Measurements from ENCODE around the gene VSTM4. TPM values are rescaled to one million over a fixed set of nuclear protein-coding genes. Genes with fewer than 3 reads are reported as not detected.

The VSTM4 gene
- total RNA-seq, 1 experiment from 2014 or later = 0.07 TPM

DNA sequence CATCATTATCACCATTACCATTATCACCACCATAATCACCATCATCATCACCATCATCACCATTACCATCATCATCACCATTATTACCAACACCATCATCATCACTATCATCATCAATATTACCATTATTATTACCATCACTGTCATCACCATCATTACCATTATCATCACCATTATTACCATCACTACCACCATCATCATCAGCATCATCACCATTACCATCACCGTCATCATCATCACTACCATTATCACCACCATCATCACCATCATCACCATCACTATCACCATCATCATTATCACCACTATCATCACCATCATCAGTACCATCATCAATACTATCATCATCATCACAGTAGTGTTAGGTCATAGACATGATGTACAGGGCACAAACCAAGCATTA is 81.4 kb downstream of the VSTM4 start:
- no peak for TF ChIP-seq SIN3A (IDR thresholded peaks at IDR 0.05; ENCODE audit: low read depth)
- no peak for TF ChIP-seq ZFX (IDR thresholded peaks at IDR 0.05)
- TF ChIP-seq, protein P1, sequence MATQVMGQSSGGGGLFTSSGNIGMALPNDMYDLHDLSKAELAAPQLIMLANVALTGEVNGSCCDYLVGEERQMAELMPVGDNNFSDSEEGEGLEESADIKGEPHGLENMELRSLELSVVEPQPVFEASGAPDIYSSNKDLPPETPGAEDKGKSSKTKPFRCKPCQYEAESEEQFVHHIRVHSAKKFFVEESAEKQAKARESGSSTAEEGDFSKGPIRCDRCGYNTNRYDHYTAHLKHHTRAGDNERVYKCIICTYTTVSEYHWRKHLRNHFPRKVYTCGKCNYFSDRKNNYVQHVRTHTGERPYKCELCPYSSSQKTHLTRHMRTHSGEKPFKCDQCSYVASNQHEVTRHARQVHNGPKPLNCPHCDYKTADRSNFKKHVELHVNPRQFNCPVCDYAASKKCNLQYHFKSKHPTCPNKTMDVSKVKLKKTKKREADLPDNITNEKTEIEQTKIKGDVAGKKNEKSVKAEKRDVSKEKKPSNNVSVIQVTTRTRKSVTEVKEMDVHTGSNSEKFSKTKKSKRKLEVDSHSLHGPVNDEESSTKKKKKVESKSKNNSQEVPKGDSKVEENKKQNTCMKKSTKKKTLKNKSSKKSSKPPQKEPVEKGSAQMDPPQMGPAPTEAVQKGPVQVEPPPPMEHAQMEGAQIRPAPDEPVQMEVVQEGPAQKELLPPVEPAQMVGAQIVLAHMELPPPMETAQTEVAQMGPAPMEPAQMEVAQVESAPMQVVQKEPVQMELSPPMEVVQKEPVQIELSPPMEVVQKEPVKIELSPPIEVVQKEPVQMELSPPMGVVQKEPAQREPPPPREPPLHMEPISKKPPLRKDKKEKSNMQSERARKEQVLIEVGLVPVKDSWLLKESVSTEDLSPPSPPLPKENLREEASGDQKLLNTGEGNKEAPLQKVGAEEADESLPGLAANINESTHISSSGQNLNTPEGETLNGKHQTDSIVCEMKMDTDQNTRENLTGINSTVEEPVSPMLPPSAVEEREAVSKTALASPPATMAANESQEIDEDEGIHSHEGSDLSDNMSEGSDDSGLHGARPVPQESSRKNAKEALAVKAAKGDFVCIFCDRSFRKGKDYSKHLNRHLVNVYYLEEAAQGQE (IDR thresholded peaks at IDR 0.05; ENCODE audit: low read depth) = no peak
- no peak for TF ChIP-seq POLR2A (IDR thresholded peaks at IDR 0.05; ENCODE audit: borderline replicate concordance, extremely low read depth, insufficient read depth, insufficient read length)
- DNase-seq (ENCODE audit: low read depth, low spot score) (no peak), ATAC-seq (no peak)
- BruUV-seq (replicated peaks) = no TSS peak
- RAD21 ChIA-PET (ENCODE audit: low non-redundant PET in 1 of 2, low total read pairs in 2 of 2, uncharacterized antibody in 2 of 2, unreplicated experiment in 2 of 2) = no interaction called here
- Histone ChIP-seq H4K20me1 (ENCODE audit: insufficient read depth) (no peaks in the 10 kb centered on the region), H3K4me3 (replicated peaks in 1 of 2; ENCODE audit: low read depth in 1 of 2, low read length in 2 of 2) (no peak overlapping the region), H3K36me3 (ENCODE audit: control insufficient read depth in 1 of 2, insufficient read depth in 2 of 2, low read length in 2 of 2) (no peaks in the 10 kb centered on the region), H3K27me3 (ENCODE audit: insufficient read depth, low read length) (peaks cover 5% of the 10 kb centered on the region; the same call in 1 of the 2 replicates), H3K4me1 (ENCODE audit: control insufficient read depth in 1 of 2, insufficient read depth in 2 of 2, low read length in 2 of 2) (peaks cover 0 to 8% of the 10 kb centered on the region in 2 experiments; a peak in 2 of 4 replicates), H3K79me2 (ENCODE audit: insufficient read depth, low read length) (no peaks in the 10 kb centered on the region), H3K27ac (ENCODE audit: low read depth, low read length) (no peak overlapping the region), H3K9me2 (ENCODE audit: insufficient read depth) (no peaks in the 10 kb centered on the region), H3K4me2 (ENCODE audit: low read length) (no peak overlapping the region), H3K9ac (ENCODE audit: low read length) (no peak overlapping the region), H2AFZ (ENCODE audit: low read depth, low read length, poor library complexity, severe bottlenecking) (no peak overlapping the region), H3K9me3 (ENCODE audit: control insufficient read depth in 1 of 2, insufficient read depth in 1 of 2, low read depth in 1 of 2, low read length in 2 of 2) (no peaks in the 10 kb centered on the region)
- CTCF ChIA-PET = no interaction called here
- POLR2A ChIA-PET = no interaction called here
- intact Hi-C loops (cut with micrococcal nuclease) = no loop called here

DNA sequence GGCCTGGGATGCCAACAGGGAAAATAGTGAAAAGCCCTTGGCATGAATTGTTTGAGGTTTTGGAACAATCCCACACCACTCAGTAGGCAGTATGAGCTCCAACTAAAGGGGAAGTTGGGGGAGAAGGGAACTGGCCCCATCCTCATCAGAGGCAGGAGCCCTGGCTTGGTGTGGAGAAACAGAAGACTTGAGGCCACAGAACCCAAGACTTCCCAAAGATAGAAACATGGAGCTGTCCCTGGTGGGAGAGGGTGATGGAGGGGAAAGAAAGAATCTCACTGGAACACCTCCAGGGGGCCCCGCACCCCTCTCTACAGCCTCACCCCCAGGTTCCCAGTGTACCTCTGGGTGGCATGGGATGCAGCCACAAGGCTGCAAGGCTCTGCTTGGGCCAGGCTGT is 85.7 kb downstream of the VSTM4 start:
- TF ChIP-seq, protein P2, sequence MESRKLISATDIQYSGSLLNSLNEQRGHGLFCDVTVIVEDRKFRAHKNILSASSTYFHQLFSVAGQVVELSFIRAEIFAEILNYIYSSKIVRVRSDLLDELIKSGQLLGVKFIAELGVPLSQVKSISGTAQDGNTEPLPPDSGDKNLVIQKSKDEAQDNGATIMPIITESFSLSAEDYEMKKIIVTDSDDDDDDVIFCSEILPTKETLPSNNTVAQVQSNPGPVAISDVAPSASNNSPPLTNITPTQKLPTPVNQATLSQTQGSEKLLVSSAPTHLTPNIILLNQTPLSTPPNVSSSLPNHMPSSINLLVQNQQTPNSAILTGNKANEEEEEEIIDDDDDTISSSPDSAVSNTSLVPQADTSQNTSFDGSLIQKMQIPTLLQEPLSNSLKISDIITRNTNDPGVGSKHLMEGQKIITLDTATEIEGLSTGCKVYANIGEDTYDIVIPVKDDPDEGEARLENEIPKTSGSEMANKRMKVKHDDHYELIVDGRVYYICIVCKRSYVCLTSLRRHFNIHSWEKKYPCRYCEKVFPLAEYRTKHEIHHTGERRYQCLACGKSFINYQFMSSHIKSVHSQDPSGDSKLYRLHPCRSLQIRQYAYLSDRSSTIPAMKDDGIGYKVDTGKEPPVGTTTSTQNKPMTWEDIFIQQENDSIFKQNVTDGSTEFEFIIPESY (IDR thresholded peaks at IDR 0.05; ENCODE audit: extremely low read depth, insufficient replicate concordance, low read length) = no peak
- TF ChIP-seq SIN3A (IDR thresholded peaks at IDR 0.05; ENCODE audit: low read depth) = no peak
- TF ChIP-seq POLR2A (IDR thresholded peaks at IDR 0.05; ENCODE audit: borderline replicate concordance, extremely low read depth, insufficient read depth, insufficient read length) = no peak
- TF ChIP-seq, protein P3, sequence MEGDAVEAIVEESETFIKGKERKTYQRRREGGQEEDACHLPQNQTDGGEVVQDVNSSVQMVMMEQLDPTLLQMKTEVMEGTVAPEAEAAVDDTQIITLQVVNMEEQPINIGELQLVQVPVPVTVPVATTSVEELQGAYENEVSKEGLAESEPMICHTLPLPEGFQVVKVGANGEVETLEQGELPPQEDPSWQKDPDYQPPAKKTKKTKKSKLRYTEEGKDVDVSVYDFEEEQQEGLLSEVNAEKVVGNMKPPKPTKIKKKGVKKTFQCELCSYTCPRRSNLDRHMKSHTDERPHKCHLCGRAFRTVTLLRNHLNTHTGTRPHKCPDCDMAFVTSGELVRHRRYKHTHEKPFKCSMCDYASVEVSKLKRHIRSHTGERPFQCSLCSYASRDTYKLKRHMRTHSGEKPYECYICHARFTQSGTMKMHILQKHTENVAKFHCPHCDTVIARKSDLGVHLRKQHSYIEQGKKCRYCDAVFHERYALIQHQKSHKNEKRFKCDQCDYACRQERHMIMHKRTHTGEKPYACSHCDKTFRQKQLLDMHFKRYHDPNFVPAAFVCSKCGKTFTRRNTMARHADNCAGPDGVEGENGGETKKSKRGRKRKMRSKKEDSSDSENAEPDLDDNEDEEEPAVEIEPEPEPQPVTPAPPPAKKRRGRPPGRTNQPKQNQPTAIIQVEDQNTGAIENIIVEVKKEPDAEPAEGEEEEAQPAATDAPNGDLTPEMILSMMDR (IDR thresholded peaks at IDR 0.05 in 2 of 3, conservative IDR thresholded peaks at IDR 0.05 in 1 of 3; ENCODE audit: borderline replicate concordance in 1 of 3, insufficient read depth in 1 of 3, low read depth in 2 of 3, low read length in 2 of 3) = no peak
- TF ChIP-seq FOSL1 (IDR thresholded peaks at IDR 0.05; ENCODE audit: low read depth) = no peak
- TF ChIP-seq EGR1 (IDR thresholded peaks at IDR 0.05; ENCODE audit: low read depth) = no peak
- TF ChIP-seq, protein P4, sequence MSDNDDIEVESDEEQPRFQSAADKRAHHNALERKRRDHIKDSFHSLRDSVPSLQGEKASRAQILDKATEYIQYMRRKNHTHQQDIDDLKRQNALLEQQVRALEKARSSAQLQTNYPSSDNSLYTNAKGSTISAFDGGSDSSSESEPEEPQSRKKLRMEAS (IDR thresholded peaks at IDR 0.05) = no peak
- no peak for TF ChIP-seq CEBPB (IDR thresholded peaks at IDR 0.05; ENCODE audit: low read depth)
- no peak for TF ChIP-seq YY1 (IDR thresholded peaks at IDR 0.05; ENCODE audit: extremely low read depth, insufficient replicate concordance, low read depth, low read length)
- RAD21 ChIA-PET (ENCODE audit: low non-redundant PET in 1 of 2, low total read pairs in 2 of 2, uncharacterized antibody in 2 of 2, unreplicated experiment in 2 of 2) = no interaction called here
- CTCF ChIA-PET = no interaction called here
- Histone ChIP-seq H4K20me1 (ENCODE audit: insufficient read depth) (no peaks in the 10 kb centered on the region), H3K4me1 (ENCODE audit: control insufficient read depth in 1 of 2, insufficient read depth in 2 of 2, low read length in 2 of 2) (no peaks in the 10 kb centered on the region), H3K9me2 (ENCODE audit: insufficient read depth) (no peaks in the 10 kb centered on the region), H3K27ac (ENCODE audit: low read depth, low read length) (no peak overlapping the region), H3K36me3 (ENCODE audit: control insufficient read depth in 1 of 2, insufficient read depth in 2 of 2, low read length in 2 of 2) (no peaks in the 10 kb centered on the region), H3K79me2 (ENCODE audit: insufficient read depth, low read length) (no peaks in the 10 kb centered on the region), H3K9ac (ENCODE audit: low read length) (no peak overlapping the region), H3K27me3 (ENCODE audit: insufficient read depth, low read length) (peaks cover 38% of the 10 kb centered on the region), H2AFZ (ENCODE audit: low read depth, low read length, poor library complexity, severe bottlenecking) (no peak overlapping the region), H3K4me2 (ENCODE audit: low read length) (no peak overlapping the region), H3K9me3 (ENCODE audit: control insufficient read depth in 1 of 2, insufficient read depth in 1 of 2, low read depth in 1 of 2, low read length in 2 of 2) (no peaks in the 10 kb centered on the region), H3K4me3 (replicated peaks in 1 of 2; ENCODE audit: low read depth in 1 of 2, low read length in 2 of 2) (no peak overlapping the region)
- intact Hi-C loops (cut with micrococcal nuclease) = no loop called here
- ATAC-seq (no peak), DNase-seq (ENCODE audit: low read depth, low spot score) (no peak)
- no TSS peak for BruUV-seq (replicated peaks)
- POLR2A ChIA-PET = no interaction called here
